ENCODE measurements around the gene NTN3. TPM values are rescaled to one million over a fixed set of nuclear protein-coding genes. Genes with fewer than 3 reads are reported as not detected.

NTN3 gene
- total and polyA plus RNA-seq, 2 of the 8 experiments (the other 6 are each of a cell fraction or from before 2014, with no cell fraction given): 0.30 to 0.34 TPM

DNA sequence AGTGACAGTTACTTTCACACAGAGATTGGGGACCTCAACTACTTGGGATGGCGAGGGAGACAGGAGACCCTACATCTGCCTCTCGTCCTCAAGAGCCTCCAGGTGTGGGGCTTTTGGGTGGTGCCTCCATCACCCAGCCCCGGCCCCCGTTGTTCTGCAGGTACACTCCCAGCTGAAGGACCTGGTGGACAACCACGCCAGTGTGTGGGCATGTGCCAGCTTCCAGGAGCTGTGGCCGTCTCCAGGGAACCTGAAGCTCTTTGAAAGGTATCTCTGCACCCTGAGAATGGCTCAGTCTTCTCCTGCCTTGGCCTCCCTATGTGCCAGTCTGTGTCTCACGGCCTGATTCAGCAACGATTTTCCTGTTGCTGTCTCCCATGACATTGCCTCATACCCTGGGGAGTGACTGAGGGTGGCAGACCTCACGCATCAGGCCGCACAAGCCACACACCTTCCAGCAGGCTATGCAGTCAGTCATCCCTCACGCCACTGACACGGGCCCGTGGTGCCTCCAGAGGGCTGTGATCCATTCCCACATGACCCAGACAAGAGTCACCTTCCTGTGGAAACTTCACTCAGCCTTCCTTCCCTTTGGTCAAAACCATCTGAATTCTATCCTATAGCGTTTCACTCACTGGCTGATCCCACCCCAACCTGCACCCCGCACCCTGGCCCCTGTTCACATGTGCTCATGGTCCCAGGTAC, 38.1 kb upstream of the NTN3 start:
- DNase-seq (ENCODE audit: low read depth in 1 of 2, low spot score in 2 of 2) (no peak), FAIRE-seq (no peak)
- no peak overlapping the region for H2AFZ ChIP-seq (ENCODE audit: low read length)
- H4K91ac ChIP-seq (replicated peaks; ENCODE audit: insufficient read length, low read length): no peak overlapping the region
- no peak overlapping the region for H2AK5ac ChIP-seq (ENCODE audit: low read depth, low read length)
- H3K4me3 ChIP-seq (ENCODE audit: extremely low read depth in 1 of 4, insufficient read depth in 2 of 4, low read depth in 3 of 4, low read length in 4 of 4): no peak overlapping the region
- H3K27me3 ChIP-seq (replicated peaks in 1 of 4; ENCODE audit: control insufficient read depth in 3 of 4, extremely low read depth in 1 of 4, insufficient read depth in 3 of 4, low read length in 3 of 4): peaks cover 0 to 2% (median under 1%) of the 10 kb centered on the region in 4 experiments; a peak in 2 of 7 replicates
- peaks cover 12% of the 10 kb centered on the region; the same call in 1 of the 2 replicates for H3K23me2 ChIP-seq (ENCODE audit: low read depth, low read length)
- H2BK5ac ChIP-seq (ENCODE audit: low read depth, low read length): no peak overlapping the region
- no peak overlapping the region for H3K14ac ChIP-seq (ENCODE audit: insufficient read length)
- H3K9me3 ChIP-seq (ENCODE audit: insufficient read depth in 2 of 2, low read depth in 1 of 2, low read length in 1 of 2): no peaks in the 10 kb centered on the region
- H4K5ac ChIP-seq (ENCODE audit: insufficient read length, low read depth, low read length): no peak overlapping the region
- H2BK15ac ChIP-seq (ENCODE audit: low read length): no peak overlapping the region
- no peak overlapping the region for H3K56ac ChIP-seq (replicated peaks; ENCODE audit: insufficient read length, low read depth, low read length)
- peaks cover 11 to 17% of the 10 kb centered on the region in 2 experiments for H4K20me1 ChIP-seq (replicated peaks in 1 of 2; ENCODE audit: control insufficient read depth in 1 of 2, insufficient read depth in 2 of 2, low read length in 2 of 2)
- POLR2A ChIA-PET (ENCODE audit: partially characterized antibody): interaction anchor here (1.2 to 1.4 kb wide), 2 partner anchors 167 to 181 kb away, joined by 3 read pairs; partner anchors contain the start of gene ECI1
- H3K4me1 ChIP-seq (replicated peaks in 1 of 4; ENCODE audit: control insufficient read depth in 3 of 4, insufficient read depth in 4 of 4, low read length in 3 of 4): peaks cover 0 to 13% (median 6%) of the 10 kb centered on the region in 4 experiments; a peak in 5 of 7 replicates
- CTCF ChIA-PET (ENCODE audit: partially characterized antibody): interaction anchor here (0.5 to 1.0 kb wide), 2 partner anchors 10 to 88 kb away, joined by 3 read pairs; no protein-coding TSS in a partner anchor
- no peak overlapping the region for H3K23ac ChIP-seq (ENCODE audit: insufficient read length)
- no peak overlapping the region for H3K9ac ChIP-seq (replicated peaks in 1 of 4; ENCODE audit: extremely low read depth in 1 of 4, low read depth in 3 of 4, low read length in 3 of 4)
- H3K79me1 ChIP-seq (ENCODE audit: low read depth, low read length): 0 out of 2 replicates have a peak, but pooled peaks cover 6% of the 10 kb centered on the region
- H3K4ac ChIP-seq (replicated peaks; ENCODE audit: insufficient read length, low read depth, low read length): no peak overlapping the region
- no peak overlapping the region for H2BK20ac ChIP-seq (ENCODE audit: low read length)
- H2BK12ac ChIP-seq (ENCODE audit: low read depth, low read length): no peak overlapping the region
- H2BK120ac ChIP-seq (replicated peaks; ENCODE audit: low read depth, low read length): no peak overlapping the region
- peaks cover 28 to 51% (median 43%) of the 10 kb centered on the region in 4 experiments for H3K36me3 ChIP-seq (ENCODE audit: control insufficient read depth in 2 of 4, insufficient read depth in 4 of 4, low read length in 3 of 4)
- peaks cover 0 to 15% of the 10 kb centered on the region in 2 experiments; a peak in 2 of 4 replicates for H3K79me2 ChIP-seq (ENCODE audit: control insufficient read depth in 1 of 2, insufficient read depth in 2 of 2, low read length in 2 of 2)
- H3K4me2 ChIP-seq (ENCODE audit: insufficient read depth in 1 of 2, low read depth in 2 of 2, low read length in 2 of 2): no peak overlapping the region
- H3K18ac ChIP-seq (ENCODE audit: extremely low read depth, low read length): no peak overlapping the region
- no peak overlapping the region for H4K8ac ChIP-seq (ENCODE audit: extremely low read depth, insufficient read depth, low read length)
- WGBS, 2 experiments (ENCODE audit: extremely low coverage in 1 of 2, insufficient coverage in 1 of 2, insufficient read length in 1 of 2, insufficient replicate concordance in 2 of 2, low coverage in 1 of 2, low lambda C conversion rate in 2 of 2, missing lambda C conversion rate in 1 of 2): 94% methylated on average over 15 of the region's 15 CpGs; no CpG with 5 or more reads in 1 of the 2 experiments
- no peak overlapping the region for H3K27ac ChIP-seq (ENCODE audit: low read depth, low read length)
- no peak for TF ChIP-seq RXRA (IDR thresholded peaks at IDR 0.05; ENCODE audit: insufficient read depth, low read depth, low read length)
- TF ChIP-seq BRCA1 (IDR thresholded peaks at IDR 0.05; ENCODE audit: low read depth, low read length): no peak
- TF ChIP-seq SP4 (IDR thresholded peaks at IDR 0.05; ENCODE audit: low read length): no peak
- no peak for TF ChIP-seq SUZ12 (IDR thresholded peaks at IDR 0.05; ENCODE audit: low read length)
- no peak for TF ChIP-seq TBP (IDR thresholded peaks at IDR 0.05; ENCODE audit: low read depth, low read length)
- no peak for TF ChIP-seq TEAD4 (IDR thresholded peaks at IDR 0.05; ENCODE audit: low read depth, low read length)
- no peak for TF ChIP-seq KDM1A (IDR thresholded peaks at IDR 0.05; ENCODE audit: borderline replicate concordance, low read length)
- no peak for TF ChIP-seq HDAC2 (IDR thresholded peaks at IDR 0.05; ENCODE audit: borderline replicate concordance in 1 of 2, low read depth in 2 of 2, low read length in 2 of 2)
- TF ChIP-seq, protein P1, sequence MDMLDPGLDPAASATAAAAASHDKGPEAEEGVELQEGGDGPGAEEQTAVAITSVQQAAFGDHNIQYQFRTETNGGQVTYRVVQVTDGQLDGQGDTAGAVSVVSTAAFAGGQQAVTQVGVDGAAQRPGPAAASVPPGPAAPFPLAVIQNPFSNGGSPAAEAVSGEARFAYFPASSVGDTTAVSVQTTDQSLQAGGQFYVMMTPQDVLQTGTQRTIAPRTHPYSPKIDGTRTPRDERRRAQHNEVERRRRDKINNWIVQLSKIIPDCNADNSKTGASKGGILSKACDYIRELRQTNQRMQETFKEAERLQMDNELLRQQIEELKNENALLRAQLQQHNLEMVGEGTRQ (IDR thresholded peaks at IDR 0.05; ENCODE audit: low read length): no peak
- no peak for TF ChIP-seq SP1 (IDR thresholded peaks at IDR 0.05; ENCODE audit: low read depth, low read length)
- TF ChIP-seq POLR2AphosphoS5 (IDR thresholded peaks at IDR 0.05; ENCODE audit: low read depth, low read length): no peak
- no peak for TF ChIP-seq CHD2 (IDR thresholded peaks at IDR 0.05; ENCODE audit: low read length)
